HL-60 (cell line): ENCODE results near the gene SLC35B2.

Source experiments
- DNase-seq, 2 experiments: peaks; one replicate each; pipeline ENCODE4 v3.0.0-alpha.2; 2010 to 2020; ENCODE audit warnings: low read depth in 1 of 2, low spot score in 1 of 2
- H3K27ac ChIP-seq: fragments of 250-450 bp; sonication (Bioruptor Pico); replicated peaks from 2 replicates; pipeline ENCODE4 v1.5.1; 2020; ENCODE audit warnings: mild to moderate bottlenecking, moderate library complexity
- H3K27me3 ChIP-seq: fragments of 250-450 bp; sonication (Bioruptor Pico); 2 replicates; pipeline ENCODE4 v1.5.1; 2021; ENCODE audit warnings: mild to moderate bottlenecking, moderate library complexity; ENCODE audit not compliant: insufficient read depth, poor library complexity, severe bottlenecking
- H3K4me3 ChIP-seq: replicated peaks from 2 replicates; pipeline ENCODE4 v1.5.1; 2011; ENCODE audit warnings: mild to moderate bottlenecking, control low read depth, low read length; ENCODE audit not compliant: insufficient read depth
- GABPA ChIP-seq: IDR thresholded peaks from 2 replicates; pipeline ENCODE4 v1.6.1; 2012; ENCODE audit warnings: low read depth
- POLR2AphosphoS5 ChIP-seq: IDR thresholded peaks from 2 replicates; pipeline ENCODE4 v1.6.1; 2012; ENCODE audit warnings: low read depth
- SPI1 ChIP-seq: IDR thresholded peaks from 2 replicates; pipeline ENCODE4 v1.6.1; 2012; ENCODE audit warnings: low read depth, mild to moderate bottlenecking, borderline replicate concordance
- TF ChIP-seq, protein P1 (sequence below): IDR thresholded peaks from one replicate; pipeline ENCODE4 v1.5.1; 2011; ENCODE audit warnings: low read length, control low read depth, inconsistent platforms; ENCODE audit not compliant: insufficient read depth
- TF ChIP-seq, protein P2 (sequence below): IDR thresholded peaks from 2 replicates; pipeline ENCODE4 v1.6.1; 2012; ENCODE audit warnings: low read depth; ENCODE audit not compliant: insufficient replicate concordance

The SLC35B2 gene

DNA sequence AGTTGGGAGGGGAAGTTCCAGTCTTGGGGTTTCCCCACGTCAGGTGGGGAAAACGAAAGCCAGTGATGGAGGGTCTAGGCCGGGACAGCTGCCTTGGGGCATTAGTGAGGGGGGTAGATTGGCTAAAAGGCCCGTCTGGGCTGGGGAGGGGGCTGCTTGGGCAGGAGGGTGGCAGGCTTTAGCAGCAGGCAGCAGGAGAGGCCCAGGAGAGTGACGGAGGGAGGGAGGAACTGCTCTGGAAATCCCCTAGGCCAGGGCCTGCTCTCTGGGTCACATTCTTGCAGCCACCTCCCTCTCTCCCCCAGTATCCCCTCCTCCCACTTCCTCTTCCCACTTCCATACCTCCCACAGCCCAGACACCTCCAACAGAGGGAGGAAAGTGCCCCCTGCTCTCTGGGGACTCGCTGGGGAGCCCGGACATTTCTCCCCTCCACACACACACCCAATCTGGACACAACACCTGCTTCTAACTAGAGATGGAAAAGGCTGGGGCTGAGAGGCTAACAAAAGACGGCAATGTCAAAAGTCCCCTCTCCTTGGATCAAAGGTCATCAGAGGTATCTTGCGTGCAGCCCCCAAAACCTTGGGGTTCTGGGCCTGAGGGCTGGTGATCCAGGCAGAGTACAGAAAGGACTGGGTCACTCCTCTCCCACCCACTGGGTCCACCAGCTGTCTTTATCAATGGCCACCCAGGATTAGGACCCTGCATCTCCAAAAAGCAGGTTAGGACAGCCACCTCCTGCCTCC is 6.2 kb upstream of the SLC35B2 start:
- DNase-seq, result peak in 1 of 2 experiments; percentile 60
- no peaks in the 10 kb centered on the region for H3K27me3 ChIP-seq
- peak overlapping the region; percentile 71 for H3K4me3 ChIP-seq
- H3K27ac ChIP-seq, result peak overlapping the region; percentile 72
- TF ChIP-seq, protein P1, sequence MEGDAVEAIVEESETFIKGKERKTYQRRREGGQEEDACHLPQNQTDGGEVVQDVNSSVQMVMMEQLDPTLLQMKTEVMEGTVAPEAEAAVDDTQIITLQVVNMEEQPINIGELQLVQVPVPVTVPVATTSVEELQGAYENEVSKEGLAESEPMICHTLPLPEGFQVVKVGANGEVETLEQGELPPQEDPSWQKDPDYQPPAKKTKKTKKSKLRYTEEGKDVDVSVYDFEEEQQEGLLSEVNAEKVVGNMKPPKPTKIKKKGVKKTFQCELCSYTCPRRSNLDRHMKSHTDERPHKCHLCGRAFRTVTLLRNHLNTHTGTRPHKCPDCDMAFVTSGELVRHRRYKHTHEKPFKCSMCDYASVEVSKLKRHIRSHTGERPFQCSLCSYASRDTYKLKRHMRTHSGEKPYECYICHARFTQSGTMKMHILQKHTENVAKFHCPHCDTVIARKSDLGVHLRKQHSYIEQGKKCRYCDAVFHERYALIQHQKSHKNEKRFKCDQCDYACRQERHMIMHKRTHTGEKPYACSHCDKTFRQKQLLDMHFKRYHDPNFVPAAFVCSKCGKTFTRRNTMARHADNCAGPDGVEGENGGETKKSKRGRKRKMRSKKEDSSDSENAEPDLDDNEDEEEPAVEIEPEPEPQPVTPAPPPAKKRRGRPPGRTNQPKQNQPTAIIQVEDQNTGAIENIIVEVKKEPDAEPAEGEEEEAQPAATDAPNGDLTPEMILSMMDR, result no peak
- peak; percentile 72 for TF ChIP-seq SPI1

DNA sequence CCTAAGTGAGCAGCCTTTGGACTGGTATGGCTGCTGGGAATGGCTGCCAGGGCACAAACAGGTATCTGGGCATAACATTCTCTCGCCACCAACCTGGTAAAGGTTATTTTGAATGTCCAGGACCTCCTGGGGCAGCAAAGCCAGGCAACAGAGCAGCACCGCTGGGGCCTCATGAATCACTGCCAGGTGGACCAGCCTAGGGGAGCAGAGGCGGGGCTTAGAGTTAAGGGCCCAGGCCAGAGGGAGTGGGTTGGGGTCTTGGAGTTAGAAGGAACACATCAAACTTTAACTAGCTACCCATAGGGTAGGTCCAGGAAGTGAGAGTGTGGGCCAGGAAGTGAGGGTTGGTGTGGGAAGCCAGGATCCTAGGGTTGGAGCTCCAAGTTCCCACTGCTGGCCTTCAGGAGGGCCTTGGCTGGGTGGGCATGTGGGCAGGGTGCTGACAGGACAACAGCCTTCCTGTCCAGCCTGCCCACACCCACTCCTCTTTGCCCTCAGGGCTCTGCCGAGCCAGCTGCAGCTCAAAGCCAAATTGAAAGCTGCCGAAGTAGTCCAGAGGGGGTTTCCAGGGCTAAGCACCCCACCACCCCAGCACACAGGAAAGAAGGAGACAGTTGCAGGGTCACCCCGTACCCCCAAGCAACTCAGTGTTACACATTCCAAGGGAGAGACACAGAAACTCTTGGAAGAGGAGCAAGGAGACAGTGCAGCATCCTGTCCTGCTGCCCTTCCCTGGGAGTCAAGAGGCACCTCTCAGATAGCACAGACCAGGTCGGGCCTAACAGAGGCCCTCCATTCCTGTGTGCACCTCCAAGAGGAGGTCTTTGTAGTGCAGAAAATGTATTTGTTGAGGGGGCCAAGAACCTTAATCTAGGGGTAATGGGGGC is 5.4 kb upstream of the SLC35B2 start:
- H3K4me3 ChIP-seq, result peak overlapping the region; percentile 71
- no peaks in the 10 kb centered on the region for H3K27me3 ChIP-seq

DNA sequence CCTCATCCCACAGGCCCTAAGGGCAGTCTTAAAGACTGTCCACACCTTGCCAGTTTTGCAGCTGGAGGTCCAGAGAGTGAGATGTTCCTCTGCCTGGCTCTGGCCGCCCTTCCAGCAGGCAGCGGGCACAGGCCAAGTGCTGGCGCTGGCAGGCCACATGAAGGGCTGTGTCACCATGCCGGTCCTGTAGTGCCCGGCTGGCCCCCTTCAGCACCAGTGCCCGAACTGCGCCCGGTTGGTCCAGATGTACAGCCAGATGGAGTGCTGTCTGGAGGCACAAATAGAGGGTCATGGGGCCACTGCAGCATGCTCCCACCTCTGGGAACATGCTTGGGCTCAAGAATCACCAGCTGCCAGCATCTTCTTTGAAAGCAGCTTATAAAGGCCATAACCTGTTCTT is 4.3 kb upstream of the SLC35B2 start:
- H3K27ac ChIP-seq, result no peak overlapping the region
- H3K27me3 ChIP-seq, result no peaks in the 10 kb centered on the region
- TF ChIP-seq, protein P2, sequence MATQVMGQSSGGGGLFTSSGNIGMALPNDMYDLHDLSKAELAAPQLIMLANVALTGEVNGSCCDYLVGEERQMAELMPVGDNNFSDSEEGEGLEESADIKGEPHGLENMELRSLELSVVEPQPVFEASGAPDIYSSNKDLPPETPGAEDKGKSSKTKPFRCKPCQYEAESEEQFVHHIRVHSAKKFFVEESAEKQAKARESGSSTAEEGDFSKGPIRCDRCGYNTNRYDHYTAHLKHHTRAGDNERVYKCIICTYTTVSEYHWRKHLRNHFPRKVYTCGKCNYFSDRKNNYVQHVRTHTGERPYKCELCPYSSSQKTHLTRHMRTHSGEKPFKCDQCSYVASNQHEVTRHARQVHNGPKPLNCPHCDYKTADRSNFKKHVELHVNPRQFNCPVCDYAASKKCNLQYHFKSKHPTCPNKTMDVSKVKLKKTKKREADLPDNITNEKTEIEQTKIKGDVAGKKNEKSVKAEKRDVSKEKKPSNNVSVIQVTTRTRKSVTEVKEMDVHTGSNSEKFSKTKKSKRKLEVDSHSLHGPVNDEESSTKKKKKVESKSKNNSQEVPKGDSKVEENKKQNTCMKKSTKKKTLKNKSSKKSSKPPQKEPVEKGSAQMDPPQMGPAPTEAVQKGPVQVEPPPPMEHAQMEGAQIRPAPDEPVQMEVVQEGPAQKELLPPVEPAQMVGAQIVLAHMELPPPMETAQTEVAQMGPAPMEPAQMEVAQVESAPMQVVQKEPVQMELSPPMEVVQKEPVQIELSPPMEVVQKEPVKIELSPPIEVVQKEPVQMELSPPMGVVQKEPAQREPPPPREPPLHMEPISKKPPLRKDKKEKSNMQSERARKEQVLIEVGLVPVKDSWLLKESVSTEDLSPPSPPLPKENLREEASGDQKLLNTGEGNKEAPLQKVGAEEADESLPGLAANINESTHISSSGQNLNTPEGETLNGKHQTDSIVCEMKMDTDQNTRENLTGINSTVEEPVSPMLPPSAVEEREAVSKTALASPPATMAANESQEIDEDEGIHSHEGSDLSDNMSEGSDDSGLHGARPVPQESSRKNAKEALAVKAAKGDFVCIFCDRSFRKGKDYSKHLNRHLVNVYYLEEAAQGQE, result no peak
- TF ChIP-seq, protein P1, result no peak
- TF ChIP-seq POLR2AphosphoS5, result no peak
- TF ChIP-seq GABPA, result no peak
- TF ChIP-seq SPI1, result no peak
- H3K4me3 ChIP-seq, result no peak overlapping the region
- no peak for DNase-seq

More for the DNA sequence above, 5.4 kb upstream of the SLC35B2 start:
- peak overlapping the region; percentile 72 for H3K27ac ChIP-seq
- DNase-seq, result no peak
- TF ChIP-seq, protein P2, result no peak
- no peak for TF ChIP-seq SPI1
- TF ChIP-seq GABPA, result no peak
